Measurements from ENCODE around the gene PXDN. TPM values are rescaled to one million over a fixed set of nuclear protein-coding genes. Genes with fewer than 3 reads are reported as not detected.

PXDN gene, protein sequence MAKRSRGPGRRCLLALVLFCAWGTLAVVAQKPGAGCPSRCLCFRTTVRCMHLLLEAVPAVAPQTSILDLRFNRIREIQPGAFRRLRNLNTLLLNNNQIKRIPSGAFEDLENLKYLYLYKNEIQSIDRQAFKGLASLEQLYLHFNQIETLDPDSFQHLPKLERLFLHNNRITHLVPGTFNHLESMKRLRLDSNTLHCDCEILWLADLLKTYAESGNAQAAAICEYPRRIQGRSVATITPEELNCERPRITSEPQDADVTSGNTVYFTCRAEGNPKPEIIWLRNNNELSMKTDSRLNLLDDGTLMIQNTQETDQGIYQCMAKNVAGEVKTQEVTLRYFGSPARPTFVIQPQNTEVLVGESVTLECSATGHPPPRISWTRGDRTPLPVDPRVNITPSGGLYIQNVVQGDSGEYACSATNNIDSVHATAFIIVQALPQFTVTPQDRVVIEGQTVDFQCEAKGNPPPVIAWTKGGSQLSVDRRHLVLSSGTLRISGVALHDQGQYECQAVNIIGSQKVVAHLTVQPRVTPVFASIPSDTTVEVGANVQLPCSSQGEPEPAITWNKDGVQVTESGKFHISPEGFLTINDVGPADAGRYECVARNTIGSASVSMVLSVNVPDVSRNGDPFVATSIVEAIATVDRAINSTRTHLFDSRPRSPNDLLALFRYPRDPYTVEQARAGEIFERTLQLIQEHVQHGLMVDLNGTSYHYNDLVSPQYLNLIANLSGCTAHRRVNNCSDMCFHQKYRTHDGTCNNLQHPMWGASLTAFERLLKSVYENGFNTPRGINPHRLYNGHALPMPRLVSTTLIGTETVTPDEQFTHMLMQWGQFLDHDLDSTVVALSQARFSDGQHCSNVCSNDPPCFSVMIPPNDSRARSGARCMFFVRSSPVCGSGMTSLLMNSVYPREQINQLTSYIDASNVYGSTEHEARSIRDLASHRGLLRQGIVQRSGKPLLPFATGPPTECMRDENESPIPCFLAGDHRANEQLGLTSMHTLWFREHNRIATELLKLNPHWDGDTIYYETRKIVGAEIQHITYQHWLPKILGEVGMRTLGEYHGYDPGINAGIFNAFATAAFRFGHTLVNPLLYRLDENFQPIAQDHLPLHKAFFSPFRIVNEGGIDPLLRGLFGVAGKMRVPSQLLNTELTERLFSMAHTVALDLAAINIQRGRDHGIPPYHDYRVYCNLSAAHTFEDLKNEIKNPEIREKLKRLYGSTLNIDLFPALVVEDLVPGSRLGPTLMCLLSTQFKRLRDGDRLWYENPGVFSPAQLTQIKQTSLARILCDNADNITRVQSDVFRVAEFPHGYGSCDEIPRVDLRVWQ (N-terminal part only)
- 7.4 TPM for polyA plus RNA-seq (2012; ENCODE audit: insufficient read depth, insufficient read length, low read depth)

DNA sequence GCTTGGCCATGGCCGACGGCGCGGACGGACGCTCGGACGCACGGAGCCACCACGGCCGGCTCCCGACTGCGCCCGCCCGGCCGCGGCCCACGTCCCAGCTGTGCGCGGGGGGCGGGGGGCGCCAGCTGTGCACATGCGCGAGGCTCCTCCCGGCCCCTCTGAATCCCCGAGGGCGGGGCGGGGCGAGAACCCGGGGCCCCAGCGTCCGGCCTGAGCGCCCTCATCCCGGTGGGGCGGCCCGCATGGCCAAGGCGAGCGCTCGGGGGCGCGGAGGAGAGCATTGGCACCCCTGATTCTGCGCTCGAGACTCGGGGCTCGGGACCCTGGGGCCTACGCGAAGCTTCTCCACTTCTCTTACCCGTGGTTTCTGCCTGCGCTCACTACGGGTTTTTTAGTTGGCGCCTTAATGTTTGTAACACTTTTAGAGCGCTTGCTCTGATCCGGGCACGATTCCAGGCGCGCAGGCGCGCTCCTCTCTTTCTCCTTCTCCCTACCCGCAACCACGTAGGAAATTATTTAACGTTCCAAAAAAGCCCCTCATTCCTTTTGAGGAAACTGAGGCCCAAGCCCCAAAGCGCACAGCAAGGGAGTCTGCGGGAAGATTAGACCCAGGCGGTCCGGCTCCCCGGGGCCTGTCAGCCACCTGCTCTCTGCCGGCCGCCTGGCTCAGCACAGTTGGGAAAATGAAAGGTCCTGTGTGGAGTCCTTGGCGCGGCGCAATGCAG lies at the start of gene PXDN:
TSS of gene PXDN (minus strand) at position 70 of the 725 bp plus-strand sequence. CDS start at position 10, 60 bp downstream.
- Histone ChIP-seq H3K27me3 (peaks cover 27% of the 10 kb centered on the region), H3K36me3 (no peaks in the 10 kb centered on the region), H3K9me3 (no peaks in the 10 kb centered on the region), H3K4me1 (no peaks in the 10 kb centered on the region), H3K4me3 (ENCODE audit: low read depth, low read length) (peak within 1 kb of the TSS; percentile 46)
- TF ChIP-seq, protein P1, sequence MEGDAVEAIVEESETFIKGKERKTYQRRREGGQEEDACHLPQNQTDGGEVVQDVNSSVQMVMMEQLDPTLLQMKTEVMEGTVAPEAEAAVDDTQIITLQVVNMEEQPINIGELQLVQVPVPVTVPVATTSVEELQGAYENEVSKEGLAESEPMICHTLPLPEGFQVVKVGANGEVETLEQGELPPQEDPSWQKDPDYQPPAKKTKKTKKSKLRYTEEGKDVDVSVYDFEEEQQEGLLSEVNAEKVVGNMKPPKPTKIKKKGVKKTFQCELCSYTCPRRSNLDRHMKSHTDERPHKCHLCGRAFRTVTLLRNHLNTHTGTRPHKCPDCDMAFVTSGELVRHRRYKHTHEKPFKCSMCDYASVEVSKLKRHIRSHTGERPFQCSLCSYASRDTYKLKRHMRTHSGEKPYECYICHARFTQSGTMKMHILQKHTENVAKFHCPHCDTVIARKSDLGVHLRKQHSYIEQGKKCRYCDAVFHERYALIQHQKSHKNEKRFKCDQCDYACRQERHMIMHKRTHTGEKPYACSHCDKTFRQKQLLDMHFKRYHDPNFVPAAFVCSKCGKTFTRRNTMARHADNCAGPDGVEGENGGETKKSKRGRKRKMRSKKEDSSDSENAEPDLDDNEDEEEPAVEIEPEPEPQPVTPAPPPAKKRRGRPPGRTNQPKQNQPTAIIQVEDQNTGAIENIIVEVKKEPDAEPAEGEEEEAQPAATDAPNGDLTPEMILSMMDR (IDR thresholded peaks at IDR 0.05; ENCODE audit: low read depth, low read length) = no peak
- no peak for DNase-seq

DNA sequence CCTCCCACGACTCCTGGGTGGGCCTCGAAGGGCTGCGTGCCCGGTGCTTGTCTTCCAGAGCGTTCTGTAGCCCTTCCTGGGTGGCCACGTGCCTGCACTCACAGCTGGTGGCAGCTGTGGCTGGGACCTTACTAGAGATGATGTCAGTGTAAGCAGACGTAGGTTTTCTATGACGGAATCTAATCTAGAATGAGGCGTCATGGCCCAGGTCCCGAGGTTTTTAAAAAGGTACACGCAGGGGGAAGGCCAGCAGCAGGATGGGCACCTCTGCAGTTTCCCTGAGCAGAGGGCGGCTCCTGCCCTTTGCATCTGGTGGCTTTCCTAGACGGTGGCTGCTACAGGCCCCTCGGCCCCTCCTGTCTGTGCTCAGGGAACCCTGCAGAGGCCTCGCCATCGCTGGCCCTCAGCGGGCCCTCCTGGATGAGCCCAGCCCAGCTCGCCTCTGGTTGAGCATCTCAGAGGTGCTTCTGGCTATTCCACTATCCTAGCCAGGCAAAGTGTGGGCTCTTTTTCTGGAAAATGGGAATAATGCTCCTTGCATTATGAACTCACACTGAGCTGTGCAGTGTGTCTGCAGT lies 49.6 kb upstream of the PXDN start:
- H3K9me3 ChIP-seq = no peaks in the 10 kb centered on the region
- H3K27me3 ChIP-seq = no peaks in the 10 kb centered on the region
- H3K4me3 ChIP-seq (ENCODE audit: low read depth, low read length) = no peak overlapping the region
- H3K36me3 ChIP-seq = no peaks in the 10 kb centered on the region
- DNase-seq = no peak
- H3K4me1 ChIP-seq = no peaks in the 10 kb centered on the region
- TF ChIP-seq, protein P1 (IDR thresholded peaks at IDR 0.05; ENCODE audit: low read depth, low read length) = no peak

DNA sequence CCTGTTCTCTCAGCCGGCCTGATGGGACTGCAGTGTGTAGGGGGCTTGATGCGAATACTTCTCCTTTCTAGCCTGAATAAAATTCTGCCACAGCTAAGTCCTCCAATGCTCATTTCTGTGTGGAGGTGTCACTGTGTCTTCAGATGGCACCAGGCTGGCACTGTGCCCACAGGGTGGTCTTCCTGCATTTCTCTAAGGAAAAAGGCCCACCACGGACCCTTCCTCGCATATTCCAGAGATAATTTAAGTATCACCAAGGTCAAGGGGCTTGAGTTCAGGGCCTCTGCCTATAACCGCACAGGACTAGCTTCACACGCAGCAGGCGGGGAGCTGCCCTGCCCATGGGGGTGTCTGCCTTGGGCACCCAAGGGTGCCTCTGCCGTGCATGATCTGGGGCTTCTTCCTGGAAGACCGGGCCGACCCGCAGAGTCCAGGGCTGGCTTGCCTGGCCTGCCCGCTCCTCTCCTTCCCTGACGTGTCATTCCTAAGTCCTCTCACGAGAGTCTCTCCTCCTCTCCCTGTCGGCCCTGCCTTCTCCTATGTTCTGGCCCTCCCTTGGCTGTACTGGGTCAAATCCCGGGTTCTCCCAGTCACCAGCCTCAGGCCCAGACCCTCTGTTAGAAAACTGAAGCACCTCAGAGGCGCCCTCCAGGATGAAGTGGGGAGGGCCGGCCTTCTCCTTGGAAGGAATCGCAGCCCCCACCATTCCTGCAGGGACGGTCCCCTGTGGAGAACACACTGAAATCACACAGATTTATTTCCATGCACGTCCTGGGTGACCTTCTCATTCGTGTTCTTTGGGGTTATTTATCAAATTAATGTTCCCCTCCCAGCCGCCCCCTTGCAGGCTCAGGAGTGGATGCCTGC lies 48.9 kb upstream of the PXDN start:
- no peak overlapping the region for H3K4me3 ChIP-seq (ENCODE audit: low read depth, low read length)
- TF ChIP-seq, protein P1 (IDR thresholded peaks at IDR 0.05; ENCODE audit: low read depth, low read length) = no peak
- no peaks in the 10 kb centered on the region for H3K4me1 ChIP-seq
- H3K27me3 ChIP-seq = no peaks in the 10 kb centered on the region
- no peaks in the 10 kb centered on the region for H3K9me3 ChIP-seq
- DNase-seq = no peak
- H3K36me3 ChIP-seq = no peaks in the 10 kb centered on the region

DNA sequence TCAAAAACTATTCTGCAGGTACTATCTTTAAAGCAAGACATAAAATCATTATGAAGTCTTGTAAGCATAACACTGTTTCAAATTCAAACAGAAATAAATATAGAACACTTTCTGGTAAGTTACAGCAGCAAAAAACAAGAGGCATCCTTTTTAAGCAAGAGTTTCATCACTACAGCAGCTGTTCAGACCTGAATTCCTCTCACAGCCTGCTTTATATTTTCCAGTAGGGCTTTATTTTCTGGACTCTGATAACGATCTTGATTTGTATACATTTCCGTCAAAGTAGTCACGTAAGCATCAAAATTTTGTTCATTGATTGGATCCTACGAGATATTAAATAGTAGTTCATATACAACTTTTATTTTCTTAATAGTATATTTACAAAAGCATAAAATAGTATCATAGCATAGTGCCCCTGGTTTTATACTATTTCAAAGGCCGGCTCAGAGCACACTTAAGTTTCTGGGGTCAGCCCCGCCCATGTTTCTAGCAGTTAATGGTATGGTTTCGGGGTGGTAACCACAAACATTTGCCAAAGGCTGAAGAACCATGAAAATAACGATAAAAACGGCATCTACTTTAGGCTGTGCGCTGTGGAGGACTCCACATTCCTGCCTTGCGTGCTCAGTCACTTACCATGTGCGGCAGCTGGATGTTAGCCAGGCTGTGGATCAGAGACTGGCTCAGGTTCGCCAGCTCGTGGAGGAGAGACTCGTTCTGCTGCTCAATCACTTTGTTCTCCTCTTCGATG lies 47.5 kb upstream of the PXDN start:
- Histone ChIP-seq H3K36me3 (no peaks in the 10 kb centered on the region), H3K4me1 (no peaks in the 10 kb centered on the region), H3K4me3 (ENCODE audit: low read depth, low read length) (no peak overlapping the region), H3K27me3 (no peaks in the 10 kb centered on the region), H3K9me3 (no peaks in the 10 kb centered on the region)
- DNase-seq = no peak
- TF ChIP-seq, protein P1 (IDR thresholded peaks at IDR 0.05; ENCODE audit: low read depth, low read length) = no peak
